ENCODE data around the gene OCA2. TPM values are rescaled to one million over a fixed set of nuclear protein-coding genes. Genes with fewer than 3 reads are reported as not detected.

Gene OCA2
- total RNA-seq, 1 experiment from 2014 or later = 0.09 TPM

- no peak for DNase-seq (ENCODE audit: low spot score)
- H3K4me1 ChIP-seq (ENCODE audit: insufficient read depth, low read length, poor library complexity, severe bottlenecking) = no peaks in the 10 kb centered on the region
- no peaks in the 10 kb centered on the region for H3K27me3 ChIP-seq (replicated peaks; ENCODE audit: insufficient read depth, low read depth, low read length, poor library complexity)
- intact Hi-C loops (cut with micrococcal nuclease; ENCODE audit: unreplicated experiment) = no loop called here
- H3K4me3 ChIP-seq (ENCODE audit: low read depth, low read length, poor library complexity, severe bottlenecking) = no peak overlapping the region
- CTCF ChIA-PET = no interaction called here
- TF ChIP-seq EZH2 (IDR thresholded peaks at IDR 0.05; ENCODE audit: borderline replicate concordance, low read depth, low read length, poor library complexity, severe bottlenecking) (no peak), CTCF (conservative IDR thresholded peaks at IDR 0.05; ENCODE audit: low read depth, low read length) (no peak)
- BruUV-seq (replicated peaks) = no TSS peak
- H3K36me3 ChIP-seq (ENCODE audit: insufficient read depth, low read length, poor library complexity, severe bottlenecking) = no peaks in the 10 kb centered on the region
- H3K9me3 ChIP-seq (ENCODE audit: low read depth, low read length, poor library complexity, severe bottlenecking) = no peaks in the 10 kb centered on the region
- H3K27ac ChIP-seq (ENCODE audit: low read depth, low read length, poor library complexity, severe bottlenecking) = no peak overlapping the region
- POLR2A ChIA-PET (ENCODE audit: low non-redundant PET) = no interaction called here
These were observed 20.9 kb downstream of the OCA2 start for GRCh38 chr15:28078191-28078719.

- BruUV-seq (replicated peaks) = no TSS peak
- no peak overlapping the region for H3K27ac ChIP-seq (ENCODE audit: low read depth, low read length, poor library complexity, severe bottlenecking)
- no peak overlapping the region for H3K4me3 ChIP-seq (ENCODE audit: low read depth, low read length, poor library complexity, severe bottlenecking)
- no peaks in the 10 kb centered on the region for H3K4me1 ChIP-seq (ENCODE audit: insufficient read depth, low read length, poor library complexity, severe bottlenecking)
- H3K36me3 ChIP-seq (ENCODE audit: insufficient read depth, low read length, poor library complexity, severe bottlenecking) = no peaks in the 10 kb centered on the region
- ChIA-PET POLR2A (ENCODE audit: low non-redundant PET) (no interaction called here), CTCF (no interaction called here)
- TF ChIP-seq CTCF (conservative IDR thresholded peaks at IDR 0.05; ENCODE audit: low read depth, low read length) = no peak
- no peak for TF ChIP-seq EZH2 (IDR thresholded peaks at IDR 0.05; ENCODE audit: borderline replicate concordance, low read depth, low read length, poor library complexity, severe bottlenecking)
- no peaks in the 10 kb centered on the region for H3K9me3 ChIP-seq (ENCODE audit: low read depth, low read length, poor library complexity, severe bottlenecking)
- intact Hi-C loops (cut with micrococcal nuclease; ENCODE audit: unreplicated experiment) = no loop called here
- DNase-seq (ENCODE audit: low spot score) = no peak
- no peaks in the 10 kb centered on the region for H3K27me3 ChIP-seq (replicated peaks; ENCODE audit: insufficient read depth, low read depth, low read length, poor library complexity)
These were observed 23.5 kb downstream of the OCA2 start for GRCh38 chr15:28075573-28075972.

- TF ChIP-seq CTCF (conservative IDR thresholded peaks at IDR 0.05; ENCODE audit: low read depth, low read length) (no peak), EZH2 (IDR thresholded peaks at IDR 0.05; ENCODE audit: borderline replicate concordance, low read depth, low read length, poor library complexity, severe bottlenecking) (no peak)
- no peak for DNase-seq (ENCODE audit: low spot score)
- Histone ChIP-seq H3K9me3 (ENCODE audit: low read depth, low read length, poor library complexity, severe bottlenecking) (no peaks in the 10 kb centered on the region), H3K36me3 (ENCODE audit: insufficient read depth, low read length, poor library complexity, severe bottlenecking) (no peaks in the 10 kb centered on the region), H3K27me3 (replicated peaks; ENCODE audit: insufficient read depth, low read depth, low read length, poor library complexity) (no peaks in the 10 kb centered on the region), H3K4me1 (ENCODE audit: insufficient read depth, low read length, poor library complexity, severe bottlenecking) (no peaks in the 10 kb centered on the region), H3K27ac (ENCODE audit: low read depth, low read length, poor library complexity, severe bottlenecking) (no peak overlapping the region), H3K4me3 (ENCODE audit: low read depth, low read length, poor library complexity, severe bottlenecking) (no peak overlapping the region)
- BruUV-seq (replicated peaks) = no TSS peak
- intact Hi-C loops (cut with micrococcal nuclease; ENCODE audit: unreplicated experiment) = no loop called here
- ChIA-PET POLR2A (ENCODE audit: low non-redundant PET) (no interaction called here), CTCF (no interaction called here)
These were observed 30.2 kb downstream of the OCA2 start for GRCh38 chr15:28068930-28069329.
